GM12801 (cell line): Measurements from ENCODE around the gene HIF1A.

ENCODE experiments used
- TF ChIP-seq, protein P1 (sequence below): IDR thresholded peaks from one replicate; pipeline ENCODE4 v1.5.1; 2011; ENCODE audit warnings: control low read depth; ENCODE audit not compliant: insufficient read length; ENCODE audit errors: extremely low read depth

Gene HIF1A

DNA sequence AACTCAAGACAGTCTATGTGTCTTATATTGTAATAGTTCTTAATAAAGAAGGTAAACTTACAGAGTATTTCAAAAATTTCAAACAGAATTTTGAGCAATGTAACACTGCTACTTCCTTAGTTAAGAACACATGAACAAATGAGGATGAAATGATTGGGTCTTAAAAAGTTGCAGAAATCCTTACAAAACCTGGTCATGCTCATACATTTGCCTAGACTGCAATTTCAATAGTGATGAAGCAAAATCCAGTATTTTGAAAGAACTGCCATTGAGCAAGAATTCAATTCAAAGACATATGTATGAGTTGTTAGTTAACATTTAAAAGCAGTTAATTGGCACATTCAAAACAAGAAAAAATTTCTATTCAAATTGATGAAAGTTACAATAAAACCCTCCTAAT lies 17.8 kb upstream of the HIF1A start:
- TF ChIP-seq, protein P1, sequence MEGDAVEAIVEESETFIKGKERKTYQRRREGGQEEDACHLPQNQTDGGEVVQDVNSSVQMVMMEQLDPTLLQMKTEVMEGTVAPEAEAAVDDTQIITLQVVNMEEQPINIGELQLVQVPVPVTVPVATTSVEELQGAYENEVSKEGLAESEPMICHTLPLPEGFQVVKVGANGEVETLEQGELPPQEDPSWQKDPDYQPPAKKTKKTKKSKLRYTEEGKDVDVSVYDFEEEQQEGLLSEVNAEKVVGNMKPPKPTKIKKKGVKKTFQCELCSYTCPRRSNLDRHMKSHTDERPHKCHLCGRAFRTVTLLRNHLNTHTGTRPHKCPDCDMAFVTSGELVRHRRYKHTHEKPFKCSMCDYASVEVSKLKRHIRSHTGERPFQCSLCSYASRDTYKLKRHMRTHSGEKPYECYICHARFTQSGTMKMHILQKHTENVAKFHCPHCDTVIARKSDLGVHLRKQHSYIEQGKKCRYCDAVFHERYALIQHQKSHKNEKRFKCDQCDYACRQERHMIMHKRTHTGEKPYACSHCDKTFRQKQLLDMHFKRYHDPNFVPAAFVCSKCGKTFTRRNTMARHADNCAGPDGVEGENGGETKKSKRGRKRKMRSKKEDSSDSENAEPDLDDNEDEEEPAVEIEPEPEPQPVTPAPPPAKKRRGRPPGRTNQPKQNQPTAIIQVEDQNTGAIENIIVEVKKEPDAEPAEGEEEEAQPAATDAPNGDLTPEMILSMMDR = no peak

DNA sequence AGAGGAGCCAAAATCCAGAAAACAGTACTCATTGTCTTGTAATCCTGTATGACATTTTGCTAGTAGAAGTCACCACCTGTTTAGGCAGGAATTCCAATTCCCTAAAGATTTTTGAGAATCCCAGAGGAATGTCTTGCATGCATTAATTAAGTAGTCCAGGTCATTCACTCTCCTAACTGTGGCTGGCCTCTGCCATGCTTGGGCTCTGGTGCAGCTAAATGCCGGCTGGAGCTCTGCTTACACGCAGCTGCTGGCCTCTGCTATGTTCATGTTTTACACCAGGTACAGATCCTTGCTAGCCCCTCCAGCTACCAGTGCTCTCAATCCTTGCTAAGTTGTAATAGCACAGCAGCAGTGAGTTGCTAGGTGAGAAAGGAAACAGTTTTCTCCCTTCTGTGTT lies 16.3 kb upstream of the HIF1A start:
- TF ChIP-seq, protein P1 = no peak

DNA sequence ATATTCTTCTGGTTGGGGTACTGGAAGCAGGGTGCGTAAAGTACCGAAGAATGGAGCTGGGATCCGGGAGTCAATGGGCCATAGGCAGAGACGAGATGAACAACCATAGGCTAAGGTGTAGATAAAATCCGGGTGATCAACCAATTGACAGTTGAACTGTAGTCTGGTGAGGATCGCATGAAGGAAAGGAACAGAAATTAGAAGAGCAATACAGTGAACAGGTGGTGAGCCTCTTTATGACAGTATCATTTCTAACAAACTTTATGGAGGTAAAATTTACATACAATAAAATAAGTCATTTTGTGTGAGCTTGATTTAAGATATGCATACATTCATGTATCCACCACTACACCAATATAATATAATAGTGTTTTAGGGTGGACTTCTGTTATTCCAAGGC lies 13.9 kb upstream of the HIF1A start:
- TF ChIP-seq, protein P1 = no peak

DNA sequence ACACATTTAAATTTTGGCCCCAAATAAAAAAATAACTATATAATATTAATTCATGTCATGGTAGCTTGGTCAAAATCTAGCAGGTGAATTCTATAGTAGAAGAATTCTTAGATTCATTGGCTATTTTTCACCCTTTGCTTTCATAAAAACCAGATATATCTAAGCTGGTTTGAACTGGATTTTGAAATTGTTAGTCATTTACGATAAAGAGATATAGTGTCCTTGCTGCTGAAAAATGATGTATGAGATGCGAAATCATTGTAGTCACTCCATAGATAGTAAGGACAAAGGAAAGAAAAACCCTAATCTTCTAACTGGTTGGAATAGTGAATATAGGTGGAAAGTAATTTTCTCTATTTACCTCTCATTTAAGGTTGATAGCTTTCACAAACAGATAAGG lies 12.2 kb upstream of the HIF1A start:
- TF ChIP-seq, protein P1 = no peak

DNA sequence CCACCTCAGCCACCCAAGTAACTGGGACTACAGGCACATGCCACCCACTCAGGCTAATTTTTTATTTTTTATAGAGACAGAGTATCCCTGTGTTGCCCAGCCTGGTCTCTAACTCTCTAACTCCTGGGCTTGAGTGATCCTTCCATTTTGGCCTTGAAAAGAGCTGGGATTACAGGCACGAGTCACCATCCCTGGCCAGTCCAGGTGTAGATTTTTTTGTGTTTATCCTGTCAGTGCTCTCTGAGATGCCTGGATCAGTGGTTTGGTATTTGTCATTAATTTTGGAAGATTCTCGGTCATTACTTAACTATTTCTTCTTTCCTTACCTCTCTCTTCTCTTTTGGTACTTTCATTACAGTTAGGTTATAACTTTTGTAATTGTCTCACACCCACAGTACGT lies 5.3 kb upstream of the HIF1A start:
- TF ChIP-seq, protein P1 = no peak

DNA sequence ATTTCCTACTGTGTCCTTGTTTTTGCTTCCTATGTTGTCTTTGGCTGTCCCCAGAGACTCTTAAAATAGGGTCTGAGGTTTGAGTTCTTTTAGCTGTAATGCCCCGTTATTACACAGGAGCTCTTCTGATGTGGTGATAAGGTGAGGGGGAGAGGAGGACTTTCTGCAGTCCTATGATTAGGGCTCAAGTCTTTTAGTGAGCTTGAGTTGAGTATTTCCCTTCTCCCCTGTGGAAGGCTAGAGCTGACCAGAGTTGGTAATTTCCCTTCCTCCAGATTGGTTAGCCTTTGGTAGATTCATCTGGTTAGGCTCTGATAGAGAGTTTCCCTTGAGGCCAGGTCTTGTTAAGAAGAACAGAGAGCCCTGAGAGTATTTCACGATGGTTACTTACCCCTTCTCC lies 4.3 kb upstream of the HIF1A start:
- TF ChIP-seq, protein P1 = no peak

DNA sequence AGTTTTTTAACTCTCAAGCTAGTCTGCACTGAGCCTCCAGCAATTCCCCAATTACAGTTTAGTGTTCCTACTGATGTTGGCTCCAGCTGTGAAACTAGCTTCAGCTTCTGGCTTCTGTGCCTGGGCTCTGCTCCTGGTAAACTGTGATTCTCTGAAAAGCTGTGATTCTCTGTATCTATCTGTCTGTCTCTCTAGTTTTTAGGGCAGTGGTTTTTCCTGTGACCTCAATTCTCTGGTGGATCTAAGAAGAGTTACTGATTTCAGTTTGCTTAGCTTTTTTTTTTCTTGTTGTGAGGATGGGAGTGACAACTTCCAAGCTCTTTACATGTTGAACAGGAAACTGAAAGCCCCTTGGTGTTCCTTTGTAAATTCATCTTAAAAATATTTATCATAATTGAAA lies 3.8 kb upstream of the HIF1A start:
- TF ChIP-seq, protein P1 = no peak

DNA sequence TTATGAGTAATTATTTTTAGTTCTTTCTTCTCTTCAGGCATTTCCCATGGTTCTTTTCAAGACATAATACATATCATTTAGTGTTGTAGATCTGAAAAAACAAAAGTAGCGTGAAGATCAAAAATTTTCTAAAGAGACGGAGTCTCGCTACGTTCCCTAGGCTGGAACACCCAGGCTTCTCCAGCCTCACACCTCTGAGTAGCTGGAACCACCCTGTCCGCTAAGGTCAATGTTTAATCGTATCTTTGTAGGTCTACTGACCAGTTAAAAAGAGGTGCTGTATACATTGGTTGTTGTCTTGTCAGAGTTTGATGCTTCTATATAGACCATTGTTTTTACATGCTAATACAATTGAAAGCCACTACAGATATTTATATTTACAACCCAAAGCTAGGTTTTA lies 1.3 kb upstream of the HIF1A start:
- TF ChIP-seq, protein P1 = no peak
